Cardiac muscle cell (in vitro differentiated cells and primary cell): ENCODE data around the gene AUH. TPM values are rescaled to one million over a fixed set of nuclear protein-coding genes. Genes with fewer than 3 reads are reported as not detected.
A peak's percentile ranks its signal among the peaks of the same experiment; 100 is the strongest.

Experiments
- DNase-seq, 2 donors: peaks; one replicate each; pipeline versions ENCODE4 v3.0.0 to v3.0.0-alpha.2; 2010 to 2017; ENCODE audit warnings: low read depth in 1 of 2, low spot score in 1 of 2
- H3K27ac ChIP-seq: fragments of 200-600 bp; sonication (generic); 2 replicates; pipeline ENCODE4 v1.5.1; 2016
- H3K27me3 ChIP-seq: fragments of 200-600 bp; sonication (generic); 2 replicates; pipeline ENCODE4 v1.6.0; 2016; ENCODE audit warnings: control low read depth
- H3K36me3 ChIP-seq: fragments of 200-600 bp; sonication (generic); 2 replicates; pipeline ENCODE4 v1.5.1; 2016; ENCODE audit warnings: control low read depth
- H3K4me1 ChIP-seq: fragments of 200-600 bp; sonication (generic); 2 replicates; pipeline ENCODE4 v1.8.1; 2017; ENCODE audit warnings: low read depth, mild to moderate bottlenecking, mixed run types
- H3K4me3 ChIP-seq: fragments of 200-600 bp; sonication (generic); 2 replicates; pipeline ENCODE4 v1.5.1; 2016; ENCODE audit warnings: mild to moderate bottlenecking
- H3K9me3 ChIP-seq: fragments of 200-600 bp; sonication (generic); 2 replicates; pipeline ENCODE4 v1.5.1; 2017; ENCODE audit warnings: low read depth, mild to moderate bottlenecking, control low read depth
- polyA plus RNA-seq: library from polyadenylated mRNA; unstranded; fragments of >200 nt; fragmentation: Nextera tagmentation; extraction: Ambion mirVana; gene quantifications from 2 replicates; pipeline ENCODE4 v1.2.1, GENCODE V29; 2016
- total RNA-seq: library from RNA; depleted of rRNA; stranded (reverse); fragments of >200 nt; gene quantifications from 2 replicates; pipeline ENCODE4 v1.2.3, GENCODE V29; 2016
- TF ChIP-seq, protein P1 (sequence below): IDR thresholded peaks from 2 replicates; pipeline ENCODE4 v1.5.1; 2012; ENCODE audit warnings: low read depth, mild to moderate bottlenecking, low read length

Gene AUH
- total and polyA plus RNA-seq, 2 experiments from 2014 or later, result 52.0 to 68.8 TPM

DNA sequence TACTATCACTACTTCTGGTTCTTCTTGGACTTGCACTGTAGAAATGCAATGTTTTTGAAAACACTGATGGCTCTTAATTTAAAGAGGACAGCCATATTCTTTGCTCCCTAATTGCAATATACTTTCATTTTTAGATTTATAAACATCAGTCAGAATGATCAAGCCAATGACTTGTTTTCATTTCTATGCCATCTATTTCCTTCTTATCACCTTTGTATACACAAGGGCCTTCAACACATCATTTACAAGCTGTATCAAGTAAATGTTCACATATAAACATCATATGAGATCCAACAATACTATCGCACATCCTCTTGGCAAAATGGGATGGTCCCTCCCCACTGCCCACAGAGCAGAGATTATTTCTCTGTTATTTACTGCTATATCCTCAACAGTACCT, 24.9 kb downstream of the AUH start:
- DNase-seq, result no peak
- Histone ChIP-seq H3K27ac (no peak overlapping the region), H3K4me1 (peaks cover 2% of the 10 kb centered on the region), H3K9me3 (no peaks in the 10 kb centered on the region), H3K27me3 (no peaks in the 10 kb centered on the region), H3K4me3 (no peak overlapping the region), H3K36me3 (peaks cover 6% of the 10 kb centered on the region)
- TF ChIP-seq, protein P1, sequence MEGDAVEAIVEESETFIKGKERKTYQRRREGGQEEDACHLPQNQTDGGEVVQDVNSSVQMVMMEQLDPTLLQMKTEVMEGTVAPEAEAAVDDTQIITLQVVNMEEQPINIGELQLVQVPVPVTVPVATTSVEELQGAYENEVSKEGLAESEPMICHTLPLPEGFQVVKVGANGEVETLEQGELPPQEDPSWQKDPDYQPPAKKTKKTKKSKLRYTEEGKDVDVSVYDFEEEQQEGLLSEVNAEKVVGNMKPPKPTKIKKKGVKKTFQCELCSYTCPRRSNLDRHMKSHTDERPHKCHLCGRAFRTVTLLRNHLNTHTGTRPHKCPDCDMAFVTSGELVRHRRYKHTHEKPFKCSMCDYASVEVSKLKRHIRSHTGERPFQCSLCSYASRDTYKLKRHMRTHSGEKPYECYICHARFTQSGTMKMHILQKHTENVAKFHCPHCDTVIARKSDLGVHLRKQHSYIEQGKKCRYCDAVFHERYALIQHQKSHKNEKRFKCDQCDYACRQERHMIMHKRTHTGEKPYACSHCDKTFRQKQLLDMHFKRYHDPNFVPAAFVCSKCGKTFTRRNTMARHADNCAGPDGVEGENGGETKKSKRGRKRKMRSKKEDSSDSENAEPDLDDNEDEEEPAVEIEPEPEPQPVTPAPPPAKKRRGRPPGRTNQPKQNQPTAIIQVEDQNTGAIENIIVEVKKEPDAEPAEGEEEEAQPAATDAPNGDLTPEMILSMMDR, result no peak

DNA sequence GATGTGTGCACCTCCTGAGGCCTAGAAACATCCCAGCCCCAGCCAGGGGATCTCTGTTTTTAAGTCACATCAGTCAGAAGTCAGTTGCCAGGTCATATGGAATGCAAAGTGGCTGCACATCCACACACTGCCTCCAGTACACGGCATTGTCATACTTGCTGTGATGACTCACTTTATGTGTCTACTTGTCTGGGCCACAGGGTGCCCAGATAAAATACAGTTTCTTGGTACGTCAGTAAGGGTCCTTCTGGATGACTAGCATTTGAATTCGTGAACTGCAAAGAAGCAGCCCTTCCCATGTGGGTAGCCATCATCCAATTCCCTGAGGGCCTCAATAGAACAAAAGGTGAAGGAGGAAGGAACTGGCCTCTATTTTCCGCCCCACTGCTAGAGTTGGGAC, 27.7 kb downstream of the AUH start:
- TF ChIP-seq, protein P1, result no peak
- H3K27me3 ChIP-seq, result no peaks in the 10 kb centered on the region
- peaks cover 3% of the 10 kb centered on the region for H3K36me3 ChIP-seq
- peaks cover 2% of the 10 kb centered on the region for H3K4me1 ChIP-seq
- no peak overlapping the region for H3K4me3 ChIP-seq
- no peak for DNase-seq
- no peak overlapping the region for H3K27ac ChIP-seq
- H3K9me3 ChIP-seq, result no peaks in the 10 kb centered on the region

DNA sequence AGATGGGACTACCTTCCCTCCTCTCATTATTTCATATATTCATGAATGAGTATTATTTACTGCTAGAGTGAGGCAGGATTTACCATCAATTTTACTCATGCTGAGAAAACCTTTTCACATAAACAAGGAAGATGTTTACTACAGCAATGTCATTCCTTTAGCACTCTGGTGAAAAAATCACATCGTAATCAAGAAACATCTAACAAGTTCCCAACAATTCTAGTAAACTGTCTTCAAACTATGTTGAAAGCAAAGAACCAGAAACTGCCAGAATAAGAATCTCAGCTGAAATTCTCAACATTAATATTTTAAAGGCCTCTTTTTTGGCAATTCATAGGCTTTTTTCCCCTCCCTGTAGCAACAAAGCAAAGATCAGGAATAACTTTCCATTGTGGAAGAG, 28.2 kb downstream of the AUH start:
- no peak overlapping the region for H3K27ac ChIP-seq

DNA sequence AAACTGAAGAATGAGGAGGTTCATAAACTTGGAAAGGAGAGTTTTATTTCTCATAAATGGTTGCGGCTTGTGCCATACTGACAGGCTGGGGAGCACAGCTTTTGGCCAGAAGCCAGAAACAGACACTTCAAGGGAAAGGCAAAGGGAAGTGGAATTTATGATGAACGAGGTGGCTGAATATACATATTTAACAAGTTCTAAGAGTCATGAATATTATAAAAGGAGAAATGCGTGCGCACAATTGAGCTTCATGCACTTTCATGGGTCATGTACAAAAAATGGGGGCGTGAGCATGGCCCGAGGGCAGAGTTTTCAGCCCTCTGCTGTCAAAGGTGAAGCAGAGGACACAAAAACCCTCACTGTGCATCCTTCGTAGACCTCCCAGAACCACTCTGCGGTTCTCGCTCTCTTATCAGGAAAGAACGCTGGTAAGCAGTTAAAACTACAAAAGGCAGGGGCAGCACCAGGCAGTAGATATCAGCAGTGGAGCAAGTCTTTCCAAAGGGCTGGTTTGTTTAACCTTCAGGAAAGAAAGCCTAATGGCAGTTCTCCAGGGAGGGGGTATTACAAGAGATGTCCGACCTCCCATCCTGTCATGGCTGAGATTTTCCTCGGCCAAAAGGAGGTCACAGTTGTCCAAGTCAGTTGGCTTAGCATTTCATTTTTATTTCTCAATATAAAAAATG, 29.0 kb downstream of the AUH start:
- Histone ChIP-seq H3K4me3 (no peak overlapping the region), H3K27ac (peak overlapping the region; percentile 52), H3K9me3 (no peaks in the 10 kb centered on the region), H3K27me3 (no peaks in the 10 kb centered on the region), H3K36me3 (no peaks in the 10 kb centered on the region), H3K4me1 (peaks cover 2% of the 10 kb centered on the region)
- TF ChIP-seq, protein P1, result no peak
- DNase-seq, result peak in 1 of 2 donors; percentile 28

More for the DNA sequence above, 28.2 kb downstream of the AUH start:
- TF ChIP-seq, protein P1, result no peak
- peaks cover 2% of the 10 kb centered on the region for H3K4me1 ChIP-seq
- no peaks in the 10 kb centered on the region for H3K27me3 ChIP-seq
- no peak overlapping the region for H3K4me3 ChIP-seq
- H3K36me3 ChIP-seq, result no peaks in the 10 kb centered on the region
- H3K9me3 ChIP-seq, result no peaks in the 10 kb centered on the region
- DNase-seq, result no peak

DNA sequence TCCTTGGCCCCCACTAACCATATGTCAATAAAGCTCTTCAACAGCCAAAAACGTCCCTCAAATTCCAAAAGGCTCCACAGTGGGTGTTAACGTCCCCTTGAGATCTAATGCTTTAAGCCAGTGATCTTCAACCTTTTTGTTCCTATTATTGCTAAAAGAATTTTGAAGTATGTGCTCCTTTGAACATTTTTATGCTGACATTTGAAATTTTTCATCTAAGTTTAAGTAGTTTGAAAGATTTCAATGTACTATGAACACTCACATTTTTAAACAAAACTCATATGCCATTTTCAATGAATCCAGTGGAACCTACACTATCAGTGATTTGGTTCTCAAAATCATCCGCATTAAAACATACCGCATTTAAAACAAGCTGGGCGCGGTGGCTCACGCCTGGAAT, 29.9 kb downstream of the AUH start:
- H3K36me3 ChIP-seq, result no peaks in the 10 kb centered on the region
- DNase-seq, result no peak
- TF ChIP-seq, protein P1, result no peak
- H3K9me3 ChIP-seq, result no peaks in the 10 kb centered on the region
- no peaks in the 10 kb centered on the region for H3K27me3 ChIP-seq
- no peak overlapping the region for H3K4me3 ChIP-seq
- H3K27ac ChIP-seq, result no peak overlapping the region
- peaks cover 2% of the 10 kb centered on the region for H3K4me1 ChIP-seq
